HG02870 (cell line): ENCODE results near the gene PRLR.

ENCODE experiments used
- ATAC-seq: cut with Tn5 transposase; IDR thresholded peaks from one replicate; pipeline ENCODE4 v1.9.1; 2021; ENCODE audit warnings: mild to moderate bottlenecking, moderate library complexity; ENCODE audit not compliant: unreplicated experiment

PRLR gene

DNA sequence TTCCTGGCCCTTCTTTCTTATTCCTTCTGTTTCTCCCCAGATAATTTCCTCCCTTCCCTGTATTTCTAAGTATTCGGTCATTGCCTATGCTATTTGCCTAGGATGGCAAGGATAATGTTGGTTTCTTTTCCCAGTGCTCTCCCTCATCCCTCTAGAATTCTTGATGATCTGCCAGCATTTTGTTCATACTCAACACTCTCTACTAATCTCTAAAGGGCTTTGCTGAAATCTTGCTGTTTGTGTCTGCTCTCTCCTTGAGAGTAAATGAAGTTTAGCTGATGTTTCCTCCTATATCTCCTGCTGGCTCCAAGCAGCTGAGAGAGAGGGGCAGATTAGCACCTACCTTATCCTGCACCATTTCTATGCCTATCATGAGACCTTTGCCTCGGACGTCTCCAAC, 220.6 kb downstream of the PRLR start:
- no peak for ATAC-seq

DNA sequence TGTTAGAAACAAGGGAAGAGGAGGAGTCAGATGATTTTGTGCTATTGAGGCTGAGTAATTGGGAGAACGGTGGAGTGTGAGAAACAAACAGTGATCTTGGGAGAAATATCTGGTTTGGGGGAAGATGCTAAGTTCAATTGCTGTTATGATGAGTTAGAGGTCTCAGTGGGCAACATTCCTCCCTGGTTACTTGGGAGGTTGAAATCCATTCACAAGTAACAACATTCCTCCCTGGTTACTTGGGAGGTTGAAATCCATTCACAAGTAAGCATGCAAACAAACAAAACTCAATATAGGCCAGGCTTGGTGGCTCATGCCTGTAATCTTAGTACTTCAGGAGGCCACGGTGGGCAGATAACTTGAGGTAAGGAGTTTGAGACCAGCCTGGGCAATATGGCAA, 221.3 kb downstream of the PRLR start:
- no peak for ATAC-seq

DNA sequence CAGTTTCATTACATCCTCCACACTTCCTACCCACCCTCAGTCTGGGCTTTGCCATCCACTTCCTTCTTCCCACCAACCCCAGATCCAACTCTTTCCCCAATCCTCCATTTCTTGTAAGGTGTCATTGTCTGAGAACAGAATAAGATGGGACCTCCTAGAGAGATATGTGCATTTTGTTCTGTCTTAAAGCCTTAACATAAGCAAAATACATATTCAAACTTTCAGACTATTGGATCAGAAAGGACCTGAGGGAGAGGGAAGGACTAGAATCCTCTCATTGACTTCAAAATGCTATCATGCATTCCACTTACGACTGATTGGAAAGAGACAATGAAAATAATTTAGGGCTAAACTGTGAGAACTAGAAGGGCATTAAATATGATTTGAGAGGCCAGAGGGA, 225.5 kb downstream of the PRLR start:
- no peak for ATAC-seq

DNA sequence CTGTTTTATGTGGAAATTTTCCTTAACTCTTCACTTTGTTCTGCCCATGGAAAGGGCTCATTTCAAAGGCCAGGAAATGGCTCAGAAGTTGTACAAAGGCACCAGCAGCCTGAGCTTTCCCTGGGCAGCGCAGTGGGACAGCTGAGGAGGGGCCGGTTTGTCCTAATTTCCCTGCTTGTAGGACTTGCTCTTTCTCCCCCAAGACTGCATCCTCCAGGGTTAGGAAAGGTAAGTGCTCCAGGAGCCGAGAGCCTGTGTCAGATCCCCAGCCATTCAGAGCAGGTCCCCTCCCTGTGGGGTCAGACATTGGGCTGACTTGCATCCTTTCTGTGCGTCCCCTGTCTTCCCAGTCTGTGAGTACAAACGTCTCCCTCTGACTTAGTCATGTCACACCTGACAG, 226.1 kb downstream of the PRLR start:
- ATAC-seq: no peak

DNA sequence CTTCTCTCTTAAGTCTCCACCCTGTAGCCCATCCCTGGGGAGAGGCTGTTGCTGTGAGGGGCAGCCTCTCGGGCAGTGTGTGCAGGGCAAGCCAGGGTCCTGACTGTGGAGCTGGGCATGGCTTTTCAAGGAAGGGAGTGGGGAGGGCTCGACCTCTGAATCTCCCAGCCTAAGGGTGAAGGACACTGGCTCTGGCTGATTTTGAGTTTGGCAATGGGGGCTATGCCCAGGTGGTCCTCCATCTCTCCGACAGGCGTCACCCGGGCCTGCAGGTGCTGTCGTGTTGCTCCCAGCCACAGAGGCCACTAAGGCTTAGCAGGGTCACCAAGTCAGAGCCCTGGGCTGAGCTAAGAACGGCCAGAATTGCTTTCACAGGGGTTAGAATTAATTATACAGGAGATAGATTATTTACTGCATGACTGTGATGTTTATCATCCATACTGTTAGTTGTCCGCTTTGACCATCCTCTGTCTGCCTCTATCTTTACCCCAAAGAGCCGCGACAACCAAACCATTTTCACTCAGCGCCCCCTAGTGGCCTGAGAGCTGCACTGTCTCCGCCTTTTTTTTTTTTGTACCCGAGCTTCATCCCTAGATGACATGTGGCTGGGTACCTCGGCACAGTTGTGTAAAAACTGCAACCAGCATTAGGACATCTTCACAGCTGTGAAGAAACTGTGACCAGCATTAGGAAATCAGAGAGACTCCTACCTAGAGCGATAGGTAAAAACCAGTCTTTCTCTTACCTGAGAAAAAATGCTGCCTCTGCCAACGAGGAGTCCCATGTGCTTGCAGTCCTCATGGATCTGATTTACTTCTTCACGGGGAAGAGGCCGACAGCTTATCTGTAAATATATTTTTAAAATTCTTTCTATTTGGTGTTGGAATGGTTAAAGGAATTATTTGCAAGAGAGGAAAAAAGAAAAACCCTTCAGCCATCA, 227.0 kb downstream of the PRLR start:
- ATAC-seq: peak; percentile 62

DNA sequence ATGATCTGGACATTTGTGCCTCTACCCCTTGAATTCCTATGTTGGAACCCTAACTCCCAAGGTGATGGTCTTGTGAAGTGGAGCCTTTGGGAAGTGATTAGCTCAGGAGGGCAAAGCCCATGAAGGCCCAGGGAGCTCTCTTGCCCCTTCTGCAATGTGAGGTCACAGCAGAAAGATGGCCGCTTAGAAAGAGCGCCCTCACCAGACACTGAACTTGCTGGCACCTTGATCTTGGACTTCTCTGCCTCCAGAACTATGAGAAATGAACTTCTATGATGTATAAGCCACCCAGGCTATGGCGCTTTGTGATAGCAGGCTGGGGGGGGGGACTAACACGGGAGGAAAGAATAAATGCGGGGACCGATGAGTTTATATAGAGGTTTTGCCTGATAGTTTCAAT, 227.8 kb downstream of the PRLR start:
- no peak for ATAC-seq

DNA sequence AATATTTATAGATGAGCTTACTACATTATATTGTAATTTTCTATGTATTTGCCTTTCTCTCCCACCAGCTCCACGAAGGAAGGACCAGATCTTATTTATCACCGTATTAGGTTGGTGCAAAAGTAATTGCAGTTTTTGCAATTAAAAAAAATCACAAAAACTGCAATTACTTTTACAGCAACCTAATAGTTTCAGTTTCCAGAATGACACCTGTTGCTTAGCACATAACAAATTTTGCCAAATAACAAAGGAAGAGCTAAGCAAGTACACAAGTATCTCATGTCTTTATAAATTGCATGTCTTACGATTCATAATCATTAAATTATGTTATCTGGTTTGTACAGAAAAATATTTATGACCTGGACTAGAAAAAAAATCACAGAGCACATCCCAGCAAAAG, 228.4 kb downstream of the PRLR start:
- ATAC-seq: no peak
